ENCODE results near the gene PRMT5. TPM values are rescaled to one million over a fixed set of nuclear protein-coding genes. Genes with fewer than 3 reads are reported as not detected.

The PRMT5 gene
- total and polyA plus RNA-seq, 2 donors (not counting 3 experiments of a cell fraction or from before 2014, with no cell fraction given) = 73.1 to 197 TPM

GRCh38 chr14:22897357-22897756 is 31.8 kb downstream of the PRMT5 start:
- Histone ChIP-seq H3K9me3 (replicated peaks; ENCODE audit: control insufficient read depth, insufficient read depth, low read length) (no peaks in the 10 kb centered on the region), H4K20me1 (replicated peaks; ENCODE audit: control insufficient read depth, extremely low read depth, insufficient read depth, low read length) (no peaks in the 10 kb centered on the region), H3K27me3 (ENCODE audit: control insufficient read depth in 2 of 2, insufficient read depth in 2 of 2, low read length in 2 of 2) (no peaks in the 10 kb centered on the region), H3K36me3 (ENCODE audit: control insufficient read depth in 2 of 2, extremely low read depth in 1 of 2, insufficient read depth in 2 of 2, low read length in 2 of 2) (peaks cover 8 to 16% of the 10 kb centered on the region in 2 experiments), H3K4me2 (ENCODE audit: insufficient read depth, low read length) (no peak overlapping the region), H3K27ac (ENCODE audit: insufficient read depth, low read depth, low read length) (no peak overlapping the region), H3K4me3 (replicated peaks in 1 of 3; ENCODE audit: insufficient read depth in 1 of 3, low read depth in 1 of 3, low read length in 3 of 3) (no peak overlapping the region), H3K9me1 (replicated peaks; ENCODE audit: control insufficient read depth, extremely low read depth, insufficient read depth, low read length) (no peaks in the 10 kb centered on the region), H2AFZ (ENCODE audit: low read depth, low read length) (no peak overlapping the region), H3K79me2 (ENCODE audit: control insufficient read depth, insufficient read depth, low read length) (no peaks in the 10 kb centered on the region), H3K9ac (replicated peaks; ENCODE audit: extremely low read depth, insufficient read depth, low read length) (no peak overlapping the region), H3K4me1 (ENCODE audit: control insufficient read depth, extremely low read depth, insufficient read depth, low read length) (no peaks in the 10 kb centered on the region)
- intact Hi-C loops (cut with micrococcal nuclease) (no loop called here), dilution Hi-C loops (cut with MboI; ENCODE audit: extremely low pct_ligation_motif_present, low sequenced_read_pairs) (no loop called here)
- ChIA-PET CTCF (interaction anchor here (1.2 to 9.7 kb wide), 6 partner anchors 25 to 327 kb away, joined by 3 to 75 read pairs (median 4); partner anchors contain the start of gene LRP10), POLR2A (no interaction called here)
- TF ChIP-seq MYC (IDR thresholded peaks at IDR 0.05; ENCODE audit: low read depth, low read length) = no peak
- no peak for TF ChIP-seq GATA2 (IDR thresholded peaks at IDR 0.05; ENCODE audit: insufficient read depth, insufficient read length, low read depth, low read length)
- TF ChIP-seq POLR2A (IDR thresholded peaks at IDR 0.05; ENCODE audit: low read depth, low read length) = no peak
- TF ChIP-seq CTCF (IDR thresholded peaks at IDR 0.05; ENCODE audit: extremely low read depth in 1 of 2, insufficient read depth in 1 of 2, low read depth in 1 of 2, low read length in 2 of 2) = no peak
- no peak for FAIRE-seq
- no TSS peak for BruUV-seq (replicated peaks)
- no peak for DNase-seq (ENCODE audit: low read depth, low spot score)

DNA sequence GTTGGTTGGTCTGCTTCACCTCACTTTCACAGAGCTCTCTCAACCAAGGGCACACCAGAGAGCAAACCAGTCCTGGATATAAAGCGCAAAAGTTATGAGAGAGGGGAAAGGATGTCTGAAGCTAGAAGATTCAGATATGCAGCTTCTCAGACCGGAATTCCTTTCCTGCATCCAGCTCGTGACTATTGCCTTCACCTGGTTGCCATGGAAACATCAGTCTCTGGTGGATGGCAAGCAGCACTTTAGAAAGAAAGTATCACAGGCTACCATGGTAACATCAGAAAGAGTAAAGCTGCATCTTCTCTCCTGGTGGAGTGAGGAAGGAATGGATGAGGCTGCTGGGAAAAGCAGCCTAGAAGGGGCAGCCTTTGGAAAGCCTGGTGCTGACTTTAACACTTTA is 32.4 kb downstream of the PRMT5 start:
- Histone ChIP-seq H3K27me3 (ENCODE audit: control insufficient read depth in 2 of 2, insufficient read depth in 2 of 2, low read length in 2 of 2) (no peaks in the 10 kb centered on the region), H3K27ac (ENCODE audit: insufficient read depth, low read depth, low read length) (no peak overlapping the region), H2AFZ (ENCODE audit: low read depth, low read length) (no peak overlapping the region), H3K4me1 (ENCODE audit: control insufficient read depth, extremely low read depth, insufficient read depth, low read length) (no peaks in the 10 kb centered on the region), H3K79me2 (ENCODE audit: control insufficient read depth, insufficient read depth, low read length) (no peaks in the 10 kb centered on the region), H3K36me3 (ENCODE audit: control insufficient read depth in 2 of 2, extremely low read depth in 1 of 2, insufficient read depth in 2 of 2, low read length in 2 of 2) (peaks cover 4 to 10% of the 10 kb centered on the region in 2 experiments), H3K9me1 (replicated peaks; ENCODE audit: control insufficient read depth, extremely low read depth, insufficient read depth, low read length) (no peaks in the 10 kb centered on the region), H4K20me1 (replicated peaks; ENCODE audit: control insufficient read depth, extremely low read depth, insufficient read depth, low read length) (no peaks in the 10 kb centered on the region), H3K4me2 (ENCODE audit: insufficient read depth, low read length) (no peak overlapping the region), H3K9me3 (replicated peaks; ENCODE audit: control insufficient read depth, insufficient read depth, low read length) (no peaks in the 10 kb centered on the region), H3K9ac (replicated peaks; ENCODE audit: extremely low read depth, insufficient read depth, low read length) (no peak overlapping the region), H3K4me3 (replicated peaks in 1 of 3; ENCODE audit: insufficient read depth in 1 of 3, low read depth in 1 of 3, low read length in 3 of 3) (no peak overlapping the region)
- no TSS peak for BruUV-seq (replicated peaks)
- ChIA-PET CTCF (interaction anchor here (1.2 to 9.7 kb wide), 8 partner anchors 19 to 338 kb away, joined by 3 to 75 read pairs (median 4); partner anchors contain the start of gene LRP10), POLR2A (no interaction called here)
- intact Hi-C loops (cut with micrococcal nuclease) (no loop called here), dilution Hi-C loops (cut with MboI; ENCODE audit: extremely low pct_ligation_motif_present, low sequenced_read_pairs) (no loop called here)
- FAIRE-seq (no peak), DNase-seq (ENCODE audit: low read depth, low spot score) (no peak)
- TF ChIP-seq CTCF (IDR thresholded peaks at IDR 0.05; ENCODE audit: extremely low read depth in 1 of 2, insufficient read depth in 1 of 2, low read depth in 1 of 2, low read length in 2 of 2) (no peak), POLR2AphosphoS5 (IDR thresholded peaks at IDR 0.05; ENCODE audit: insufficient read depth, low read depth, low read length) (no peak), GATA2 (IDR thresholded peaks at IDR 0.05; ENCODE audit: insufficient read depth, insufficient read length, low read depth, low read length) (no peak), POLR2A (IDR thresholded peaks at IDR 0.05; ENCODE audit: low read depth, low read length) (no peak), MYC (IDR thresholded peaks at IDR 0.05; ENCODE audit: low read depth, low read length) (no peak), EZH2 (IDR thresholded peaks at IDR 0.05; ENCODE audit: borderline replicate concordance, low read depth, low read length, severe bottlenecking) (no peak), JUN (IDR thresholded peaks at IDR 0.05; ENCODE audit: borderline replicate concordance, insufficient read depth, insufficient read length, low read depth) (no peak), FOS (IDR thresholded peaks at IDR 0.05; ENCODE audit: borderline replicate concordance, insufficient read depth, low read length) (no peak)
- TF ChIP-seq, protein P1, sequence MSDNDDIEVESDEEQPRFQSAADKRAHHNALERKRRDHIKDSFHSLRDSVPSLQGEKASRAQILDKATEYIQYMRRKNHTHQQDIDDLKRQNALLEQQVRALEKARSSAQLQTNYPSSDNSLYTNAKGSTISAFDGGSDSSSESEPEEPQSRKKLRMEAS (IDR thresholded peaks at IDR 0.05; ENCODE audit: insufficient read depth, insufficient read length) = no peak

Data from endothelial cell of umbilical vein (primary cell).